ENCODE measurements around the gene TRIM2.

GRCh38 chr4:153155686-153156085 is 48.6 kb upstream of the TRIM2 start:
- TF ChIP-seq POLR2A (IDR thresholded peaks at IDR 0.05; ENCODE audit: low read length): no peak
- no peak for TF ChIP-seq GATA1 (IDR thresholded peaks at IDR 0.05; ENCODE audit: low read depth, low read length)
